Right lobe of liver (tissue), 6 donors: ENCODE data around the gene LGALS7B. TPM values are rescaled to one million over a fixed set of nuclear protein-coding genes. Genes with fewer than 3 reads are reported as not detected.
A peak's percentile ranks its signal among the peaks of the same experiment; 100 is the strongest.

Source experiments
- ATAC-seq, 4 donors: fragments of 200-7000 bp; cut with Tn5 transposase; one replicate each; pipeline ENCODE4 v1.9.1; 2020; ENCODE audit warnings: mild to moderate bottlenecking in 4 of 4, moderate library complexity in 4 of 4
- DNase-seq, 3 donors: peaks; one replicate each; pipeline ENCODE4 v3.0.0-alpha.2; 2020
- H3K27ac ChIP-seq, 3 donors: fragments of 200-600 bp; one replicate each; pipeline ENCODE4 v1.8.0; 2022
- H3K27me3 ChIP-seq, 2 donors: fragments of 200-600 bp; one replicate each; pipeline ENCODE4 v1.8.0; 2022
- H3K36me3 ChIP-seq, 4 donors: fragments of 200-600 bp; sonication (generic) in 1 of 4; one replicate each; pipeline versions ENCODE4 v1.5.1 to v1.8.0; 2017 to 2022; ENCODE audit warnings: control low read depth in 1 of 4
- H3K4me1 ChIP-seq, 4 donors: fragments of 200-600 bp; sonication (generic) in 1 of 4; one replicate each; pipeline versions ENCODE4 v1.5.1 to v1.8.0; 2017 to 2022; ENCODE audit warnings: control low read depth in 1 of 4
- H3K4me3 ChIP-seq, 3 donors: fragments of 200-600 bp; one replicate each; pipeline ENCODE4 v1.8.0; 2022
- H3K9me3 ChIP-seq, 4 donors: fragments of 200-600 bp; sonication (generic) in 1 of 4; one replicate each; pipeline versions ENCODE4 v1.5.1 to v1.8.0; 2017 to 2022; ENCODE audit warnings: control low read depth in 1 of 4
- CTCF ChIP-seq, 4 donors: fragments of 200-600 bp in 3 of 4; fragments of 450-650 bp in 1 of 4; IDR thresholded peaks; one replicate each; pipeline versions ENCODE4 v1.5.1 to v1.8.0; 2016 to 2022; ENCODE audit warnings: antibody characterized with exemption in 4 of 4, mild to moderate bottlenecking in 2 of 4
- POLR2A ChIP-seq: fragments of 450-650 bp; IDR thresholded peaks from one replicate; pipeline ENCODE4 v1.6.1; 2017; ENCODE audit warnings: antibody characterized with exemption, mild to moderate bottlenecking
- WGBS: methylation state at CpG from one replicate; pipeline ENCODE4 v1.1.6; 2018; ENCODE audit warnings: low coverage, low lambda C conversion rate; ENCODE audit not compliant: insufficient coverage; ENCODE audit errors: missing lambda C conversion rate; 5-methylcytosine and 5-hydroxymethylcytosine counted together
- intact Hi-C, 2 donors: fragments of 100-400 bp; cut with DNase I; formaldehyde crosslinking; loops; one replicate each; pipeline versions ENCODE4 v1.11.2 to v1.14.1; 2022
- total RNA-seq, 6 experiments: library from RNA; depleted of rRNA in 2 of 6; stranded (reverse); fragments of >200 nt in 2 of 6; fragmentation: NEBNext Ultra II Directional in 3 of 6; extraction: Animal tissue kit (Norgen Biotek cat#: 25700) in 3 of 6; gene quantifications; one replicate each; pipeline versions ENCODE4 v1.1.0 to v1.2.4, GENCODE V29; 2016 to 2023
- donor health status: DM: no; HTN: yes; CAD: no.
- donor health status: DM: no; HTN: no; CAD: no.
- donor health status: DM: no; HTN: no; CAD: no.
- donor health status: DM: no; HTN: yes; CAD: no.
- donor health status: DM: no; HTN: yes; CAD: no.

LGALS7B gene
- total RNA-seq, 6 experiments from 2014 or later: not detected

- TF ChIP-seq CTCF (IDR thresholded peaks at IDR 0.05) (no peak), POLR2A (no peak)
- Histone ChIP-seq H3K27ac (peak overlapping the region; percentile 93 to 99 (median 96)), H3K4me1 (peaks cover 0 to 72% (median 35%) of the 10 kb centered on the region in 4 donors), H3K27me3 (no peaks in the 10 kb centered on the region), H3K9me3 (no peaks in the 10 kb centered on the region), H3K4me3 (no peak overlapping the region), H3K36me3 (peaks cover 2 to 34% (median 24%) of the 10 kb centered on the region in 4 donors)
- no peak for ATAC-seq
- DNase-seq: no peak
- intact Hi-C loops: no loop called here
- WGBS: 90% methylated on average over 7 of the region's 7 CpGs
Observed at GRCh38 chr19:38833092-38833425, 44.1 kb downstream of the LGALS7B start.

DNA sequence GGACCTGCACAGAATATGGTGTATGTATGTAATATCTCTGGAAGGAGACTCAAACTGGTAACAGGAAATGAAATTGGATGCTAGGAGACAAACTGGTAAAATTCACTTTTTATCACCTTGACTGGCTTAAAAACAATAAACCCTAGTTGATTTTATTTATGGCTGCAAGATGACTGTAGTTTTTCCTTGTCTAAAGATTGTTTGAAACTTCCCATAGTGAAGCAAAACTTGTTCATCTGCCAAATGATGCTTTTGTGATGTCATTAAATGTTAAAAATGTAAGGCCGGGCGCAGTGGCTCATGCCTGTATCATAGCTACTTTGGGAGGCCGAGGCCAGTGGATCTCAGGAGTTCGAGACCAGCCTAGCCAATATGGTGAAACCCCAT is 45.1 kb downstream of the LGALS7B start:
- H3K27ac ChIP-seq: peak overlapping the region in 2 of 3 donors; percentile 71 to 78
- peaks cover 5 to 40% (median 27%) of the 10 kb centered on the region in 4 donors for H3K36me3 ChIP-seq
- intact Hi-C loops: no loop called here
- H3K9me3 ChIP-seq: no peaks in the 10 kb centered on the region
- H3K4me1 ChIP-seq: peaks cover 0 to 72% (median 36%) of the 10 kb centered on the region in 4 donors
- TF ChIP-seq CTCF (IDR thresholded peaks at IDR 0.05) (no peak), POLR2A (no peak)
- 100% methylated on average over 4 of the region's 4 CpGs for WGBS
- no peak for ATAC-seq
- no peak for DNase-seq
- no peaks in the 10 kb centered on the region for H3K27me3 ChIP-seq
- H3K4me3 ChIP-seq: no peak overlapping the region

DNA sequence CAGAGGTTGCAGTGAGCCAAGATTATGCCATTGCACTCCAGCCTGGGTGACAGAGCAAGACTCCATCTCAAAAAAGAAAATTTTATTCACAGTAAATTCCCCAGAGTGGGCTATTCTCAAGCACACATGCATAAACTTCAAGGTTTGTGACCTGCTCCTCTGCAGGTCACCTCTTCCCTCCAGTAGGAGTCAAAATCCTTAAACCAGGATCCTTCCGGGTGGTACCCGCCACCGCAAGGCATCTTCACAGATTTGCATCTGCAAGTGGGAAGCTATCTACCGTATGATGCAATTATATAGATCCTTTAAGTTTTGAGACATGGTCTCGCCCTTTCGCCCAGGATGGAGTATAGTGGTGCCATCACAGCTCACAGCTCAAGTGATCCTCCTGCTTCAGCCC is 45.6 kb downstream of the LGALS7B start:
- DNase-seq (no peak), ATAC-seq (no peak)
- Histone ChIP-seq H3K4me3 (no peak overlapping the region), H3K36me3 (peaks cover 5 to 41% (median 31%) of the 10 kb centered on the region in 4 donors), H3K27me3 (no peaks in the 10 kb centered on the region), H3K9me3 (no peaks in the 10 kb centered on the region), H3K4me1 (peaks cover 0 to 68% (median 33%) of the 10 kb centered on the region in 4 donors), H3K27ac (peak overlapping the region; percentile 66 to 78 (median 71))
- 93% methylated on average over 2 of the region's 6 CpGs for WGBS
- intact Hi-C loops: no loop called here
- no peak for TF ChIP-seq POLR2A
- TF ChIP-seq CTCF (IDR thresholded peaks at IDR 0.05): no peak

DNA sequence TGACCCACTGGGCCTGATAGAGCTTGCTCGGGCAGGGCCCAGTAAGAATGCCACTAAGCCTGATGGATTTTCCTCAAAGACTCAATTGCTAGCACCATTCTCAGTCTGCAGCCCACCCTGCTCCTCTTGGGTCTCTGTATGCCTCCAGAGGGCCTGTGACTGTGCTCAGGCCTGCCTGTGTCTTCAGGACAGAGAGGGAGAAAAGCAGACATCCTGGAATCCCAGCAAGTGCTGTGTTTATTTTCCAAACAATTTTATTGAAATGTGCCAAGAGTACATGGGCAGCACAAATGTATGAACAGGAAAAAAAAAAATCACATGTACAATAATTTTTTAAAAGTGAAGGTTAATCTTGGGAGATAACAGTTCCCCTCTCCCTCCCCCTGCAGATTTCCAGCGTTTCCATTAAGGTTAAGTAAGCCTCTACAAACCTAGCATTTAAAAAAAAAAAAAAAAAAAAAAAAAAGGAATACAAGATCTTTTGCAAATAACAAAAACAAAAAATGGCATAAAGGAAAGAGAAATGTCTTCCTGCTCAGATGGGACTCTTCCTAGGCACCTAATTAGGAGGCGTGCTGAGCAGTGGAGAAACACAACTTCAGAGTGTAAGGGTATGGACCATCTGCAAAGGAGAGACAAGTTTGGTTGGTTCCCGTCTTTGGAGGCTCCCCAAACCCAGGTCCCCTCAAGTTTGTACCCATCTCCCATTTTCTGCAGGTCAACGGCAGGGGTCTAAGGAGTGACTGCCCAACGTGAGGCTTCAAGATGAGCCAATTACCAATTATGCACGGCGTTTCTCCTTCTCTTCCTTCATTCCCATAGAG is 47.4 kb downstream of the LGALS7B start:
- intact Hi-C loops: no loop called here
- Histone ChIP-seq H3K27me3 (no peaks in the 10 kb centered on the region), H3K27ac (peak overlapping the region; percentile 71 to 81 (median 78)), H3K9me3 (no peaks in the 10 kb centered on the region), H3K4me1 (peaks cover 0 to 64% (median 33%) of the 10 kb centered on the region in 4 donors), H3K4me3 (no peak overlapping the region), H3K36me3 (peaks cover 8 to 59% (median 38%) of the 10 kb centered on the region in 4 donors)
- TF ChIP-seq POLR2A: no peak
- no peak for TF ChIP-seq CTCF (IDR thresholded peaks at IDR 0.05)
- WGBS: 70% methylated on average over 8 of the region's 8 CpGs
- DNase-seq (peak in 1 of 3 donors; percentile 22), ATAC-seq (no peak)
